ENCODE measurements around the gene OR6N2.

Gene OR6N2

GRCh38 chr1:158814970-158815369 lies 34.0 kb upstream of the OR6N2 start:
- TF ChIP-seq CTCF (IDR thresholded peaks at IDR 0.05; ENCODE audit: low read depth, low read length, missing control alignments): no peak
- DNase-seq (ENCODE audit: extremely low read depth, low read depth): no peak
- H3K4me3 ChIP-seq (replicated peaks; ENCODE audit: low read depth, low read length): no peak overlapping the region

- TF ChIP-seq CTCF (IDR thresholded peaks at IDR 0.05; ENCODE audit: low read depth, low read length, missing control alignments): no peak
- DNase-seq (ENCODE audit: extremely low read depth, low read depth): no peak
- H3K4me3 ChIP-seq (replicated peaks; ENCODE audit: low read depth, low read length): no peak overlapping the region
Measured at GRCh38 chr1:158813164-158813563, 32.2 kb upstream of the OR6N2 start.

GRCh38 chr1:158812336-158812735 lies 31.3 kb upstream of the OR6N2 start:
- H3K4me3 ChIP-seq (replicated peaks; ENCODE audit: low read depth, low read length): no peak overlapping the region
- no peak for DNase-seq (ENCODE audit: extremely low read depth, low read depth)
- TF ChIP-seq CTCF (IDR thresholded peaks at IDR 0.05; ENCODE audit: low read depth, low read length, missing control alignments): no peak

- DNase-seq (ENCODE audit: extremely low read depth, low read depth): no peak
Measured at GRCh38 chr1:158810311-158810710, 29.3 kb upstream of the OR6N2 start.

GRCh38 chr1:158809862-158810261 lies 28.9 kb upstream of the OR6N2 start:
- DNase-seq (ENCODE audit: extremely low read depth, low read depth): no peak
- TF ChIP-seq CTCF (IDR thresholded peaks at IDR 0.05; ENCODE audit: low read depth, low read length, missing control alignments): no peak
- no peak overlapping the region for H3K4me3 ChIP-seq (replicated peaks; ENCODE audit: low read depth, low read length)

More at GRCh38 chr1:158810311-158810710, 29.3 kb upstream of the OR6N2 start:
- no peak for TF ChIP-seq CTCF (IDR thresholded peaks at IDR 0.05; ENCODE audit: low read depth, low read length, missing control alignments)
- no peak overlapping the region for H3K4me3 ChIP-seq (replicated peaks; ENCODE audit: low read depth, low read length)

- no peak for DNase-seq (ENCODE audit: extremely low read depth, low read depth)
- no peak for TF ChIP-seq CTCF (IDR thresholded peaks at IDR 0.05; ENCODE audit: low read depth, low read length, missing control alignments)
- H3K4me3 ChIP-seq (replicated peaks; ENCODE audit: low read depth, low read length): no peak overlapping the region
Measured at GRCh38 chr1:158809256-158809655, 28.3 kb upstream of the OR6N2 start.

GRCh38 chr1:158806916-158807536 lies 26.0 kb upstream of the OR6N2 start:
- H3K4me3 ChIP-seq (replicated peaks; ENCODE audit: low read depth, low read length): no peak overlapping the region
- no peak for DNase-seq (ENCODE audit: extremely low read depth, low read depth)
- TF ChIP-seq CTCF (IDR thresholded peaks at IDR 0.05; ENCODE audit: low read depth, low read length, missing control alignments): no peak

Data from HFF-Myc (cell line).